HG02571 (cell line): ENCODE data around the gene USP15.

Experiments used
- ATAC-seq: cut with Tn5 transposase; IDR thresholded peaks from one replicate; pipeline ENCODE4 v1.9.1; 2021; ENCODE audit warnings: mild to moderate bottlenecking, moderate library complexity; ENCODE audit not compliant: unreplicated experiment

The USP15 gene

GRCh38 chr12:62279961-62280360 is 19.8 kb downstream of the USP15 start:
- ATAC-seq: no peak

- ATAC-seq: no peak
These were observed 22.0 kb downstream of the USP15 start for GRCh38 chr12:62282057-62282774.

- ATAC-seq: no peak
These were observed 24.5 kb downstream of the USP15 start for GRCh38 chr12:62284749-62285148.

- ATAC-seq: no peak
These were observed 25.1 kb downstream of the USP15 start for GRCh38 chr12:62285284-62285683.

- no peak for ATAC-seq
These were observed 28.1 kb downstream of the USP15 start for GRCh38 chr12:62288328-62288727.

GRCh38 chr12:62290846-62291245 is 30.6 kb downstream of the USP15 start:
- ATAC-seq: no peak

GRCh38 chr12:62291864-62292760 is 31.9 kb downstream of the USP15 start:
- ATAC-seq: no peak

GRCh38 chr12:62292761-62293344 is 32.6 kb downstream of the USP15 start:
- no peak for ATAC-seq

GRCh38 chr12:62294378-62294777 is 34.2 kb downstream of the USP15 start:
- ATAC-seq: no peak

GRCh38 chr12:62296001-62296400 is 35.8 kb downstream of the USP15 start:
- no peak for ATAC-seq

- no peak for ATAC-seq
These were observed 37.1 kb downstream of the USP15 start for GRCh38 chr12:62297321-62297720.

GRCh38 chr12:62299617-62300016 is 39.4 kb downstream of the USP15 start:
- no peak for ATAC-seq

- no peak for ATAC-seq
These were observed 41.0 kb downstream of the USP15 start for GRCh38 chr12:62301080-62301798.

- no peak for ATAC-seq
These were observed 41.6 kb downstream of the USP15 start for GRCh38 chr12:62301799-62302133.

- ATAC-seq: no peak
These were observed 44.4 kb downstream of the USP15 start for GRCh38 chr12:62304560-62304959.

GRCh38 chr12:62305778-62306177 is 45.6 kb downstream of the USP15 start:
- ATAC-seq: no peak

GRCh38 chr12:62306569-62307530 is 46.6 kb downstream of the USP15 start:
- ATAC-seq: no peak

GRCh38 chr12:62308201-62308600 is 48.0 kb downstream of the USP15 start:
- no peak for ATAC-seq

- no peak for ATAC-seq
These were observed 53.6 kb downstream of the USP15 start for GRCh38 chr12:62313727-62314380.

GRCh38 chr12:62317017-62317416 is 56.8 kb downstream of the USP15 start:
- no peak for ATAC-seq
